Colonic mucosa (tissue), 4 donors: ENCODE results near the gene RHOT1. TPM values are rescaled to one million over a fixed set of nuclear protein-coding genes. Genes with fewer than 3 reads are reported as not detected.

ENCODE experiments used
- DNase-seq: peaks from one replicate; pipeline ENCODE4 v3.0.0-alpha.2; 2020
- H3K27ac ChIP-seq: fragments of 200-600 bp; one replicate; pipeline ENCODE4 v1.8.0; 2021
- H3K27me3 ChIP-seq: fragments of 200-600 bp; one replicate; pipeline ENCODE4 v1.8.0; 2021
- H3K36me3 ChIP-seq: fragments of 200-600 bp; one replicate; pipeline ENCODE4 v1.8.0; 2021
- H3K4me1 ChIP-seq: fragments of 200-600 bp; one replicate; pipeline ENCODE4 v1.8.0; 2021; ENCODE audit warnings: mild to moderate bottlenecking
- H3K4me3 ChIP-seq: fragments of 200-600 bp; one replicate; pipeline ENCODE4 v1.8.0; 2021
- H3K9ac ChIP-seq, 2 donors: one replicate each; pipeline ENCODE4 v1.7.0; 2013; ENCODE audit warnings: control low read depth in 2 of 2, low read depth in 2 of 2, low read length in 2 of 2
- H3K9me3 ChIP-seq: fragments of 200-600 bp; one replicate; pipeline ENCODE4 v1.8.0; 2021
- intact Hi-C: fragments of 100-400 bp; cut with DNase I; formaldehyde crosslinking; loops from one replicate; pipeline ENCODE4 v1.14.1; 2022
- total RNA-seq, 2 donors: library from RNA; stranded (reverse); fragmentation: NEBNext Ultra II Directional in 1 of 2; extraction: Animal tissue kit (Norgen Biotek cat#: 25700) in 1 of 2; gene quantifications; one replicate each; pipeline ENCODE4 v1.2.1, GENCODE V29; 2021
- TF ChIP-seq, protein P1 (sequence below): fragments of 200-600 bp; IDR thresholded peaks from one replicate; pipeline ENCODE4 v1.8.0; 2022; ENCODE audit warnings: antibody characterized with exemption, mild to moderate bottlenecking
- donor health status: healthy.
- donor health status: DM: no; HTN: no; CAD: no.
- donor health status: DM: no; HTN: no; CAD: no.

RHOT1 gene
- total RNA-seq, 2 donors from 2014 or later = 18.1 to 27.4 TPM

DNA sequence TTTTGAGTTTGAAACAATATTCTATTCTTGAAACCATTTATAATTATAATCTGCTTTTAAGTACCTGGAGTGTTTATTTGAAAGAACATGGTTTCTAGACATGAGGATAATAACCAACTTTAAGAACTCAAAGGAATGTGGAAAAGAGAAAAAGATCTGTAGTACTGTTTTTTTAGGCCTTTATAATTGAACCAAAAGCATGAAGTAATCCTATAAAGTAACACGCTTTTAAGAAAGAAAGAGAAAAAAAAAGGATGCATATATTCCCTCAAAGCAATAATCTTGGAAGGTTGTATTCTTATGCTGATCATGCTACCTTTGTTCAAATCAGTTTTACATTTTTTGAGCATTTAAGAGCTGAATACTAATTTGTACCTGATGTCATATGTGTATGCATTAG is 69.4 kb downstream of the RHOT1 start:
- TF ChIP-seq, protein P1, sequence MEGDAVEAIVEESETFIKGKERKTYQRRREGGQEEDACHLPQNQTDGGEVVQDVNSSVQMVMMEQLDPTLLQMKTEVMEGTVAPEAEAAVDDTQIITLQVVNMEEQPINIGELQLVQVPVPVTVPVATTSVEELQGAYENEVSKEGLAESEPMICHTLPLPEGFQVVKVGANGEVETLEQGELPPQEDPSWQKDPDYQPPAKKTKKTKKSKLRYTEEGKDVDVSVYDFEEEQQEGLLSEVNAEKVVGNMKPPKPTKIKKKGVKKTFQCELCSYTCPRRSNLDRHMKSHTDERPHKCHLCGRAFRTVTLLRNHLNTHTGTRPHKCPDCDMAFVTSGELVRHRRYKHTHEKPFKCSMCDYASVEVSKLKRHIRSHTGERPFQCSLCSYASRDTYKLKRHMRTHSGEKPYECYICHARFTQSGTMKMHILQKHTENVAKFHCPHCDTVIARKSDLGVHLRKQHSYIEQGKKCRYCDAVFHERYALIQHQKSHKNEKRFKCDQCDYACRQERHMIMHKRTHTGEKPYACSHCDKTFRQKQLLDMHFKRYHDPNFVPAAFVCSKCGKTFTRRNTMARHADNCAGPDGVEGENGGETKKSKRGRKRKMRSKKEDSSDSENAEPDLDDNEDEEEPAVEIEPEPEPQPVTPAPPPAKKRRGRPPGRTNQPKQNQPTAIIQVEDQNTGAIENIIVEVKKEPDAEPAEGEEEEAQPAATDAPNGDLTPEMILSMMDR = no peak
- Histone ChIP-seq H3K9me3 (no peaks in the 10 kb centered on the region), H3K4me1 (no peaks in the 10 kb centered on the region), H3K9ac (no peak overlapping the region), H3K4me3 (no peak overlapping the region), H3K27ac (no peak overlapping the region), H3K27me3 (no peaks in the 10 kb centered on the region), H3K36me3 (peaks cover 13% of the 10 kb centered on the region)
- intact Hi-C loops = no loop called here
- no peak for DNase-seq

DNA sequence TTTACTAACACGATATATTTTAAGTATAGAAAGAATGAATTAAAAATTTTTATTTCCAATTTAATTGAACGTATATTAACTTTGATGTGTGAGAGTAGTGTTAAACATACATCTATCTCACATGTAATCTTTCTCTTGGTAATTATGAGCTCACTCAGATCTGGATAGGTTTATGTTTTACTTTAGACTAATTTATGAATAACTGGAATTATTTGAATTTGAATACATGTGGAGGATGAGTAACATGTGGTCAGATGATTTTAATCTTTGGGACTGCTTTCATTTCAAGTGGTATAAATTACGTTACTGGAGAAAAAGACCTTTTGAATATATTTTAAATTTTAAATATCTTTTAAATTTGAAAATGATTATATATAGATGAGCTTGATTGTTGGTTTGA is 73.4 kb downstream of the RHOT1 start:
- Histone ChIP-seq H3K9me3 (no peaks in the 10 kb centered on the region), H3K9ac (no peak overlapping the region), H3K36me3 (no peaks in the 10 kb centered on the region), H3K27ac (no peak overlapping the region), H3K4me3 (no peak overlapping the region), H3K27me3 (no peaks in the 10 kb centered on the region), H3K4me1 (no peaks in the 10 kb centered on the region)
- DNase-seq = no peak
- intact Hi-C loops = no loop called here
- TF ChIP-seq, protein P1 = no peak

DNA sequence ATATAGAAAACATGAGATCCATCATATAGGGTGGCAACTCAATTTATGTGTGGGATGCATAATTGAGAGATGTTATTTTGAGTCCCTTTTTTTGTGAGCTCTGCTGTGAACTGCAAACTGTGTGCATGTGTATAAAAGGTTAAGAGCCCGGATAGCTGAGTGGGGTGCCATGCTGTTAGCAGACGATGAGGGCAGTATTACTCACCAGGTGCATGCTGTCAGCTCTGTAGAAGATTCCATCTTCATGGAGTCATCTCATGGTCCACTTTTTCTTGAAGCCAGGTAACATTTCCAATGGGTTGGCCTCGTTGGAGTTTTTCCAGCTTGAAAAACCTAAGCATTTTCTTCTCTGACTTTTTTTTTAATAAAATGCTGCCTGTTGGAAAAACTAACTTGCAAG is 80.3 kb downstream of the RHOT1 start:
- intact Hi-C loops = no loop called here
- Histone ChIP-seq H3K27ac (no peak overlapping the region), H3K9ac (no peak overlapping the region), H3K36me3 (no peaks in the 10 kb centered on the region), H3K9me3 (no peaks in the 10 kb centered on the region), H3K27me3 (no peaks in the 10 kb centered on the region), H3K4me1 (no peaks in the 10 kb centered on the region), H3K4me3 (no peak overlapping the region)
- DNase-seq = no peak
- TF ChIP-seq, protein P1 = no peak

DNA sequence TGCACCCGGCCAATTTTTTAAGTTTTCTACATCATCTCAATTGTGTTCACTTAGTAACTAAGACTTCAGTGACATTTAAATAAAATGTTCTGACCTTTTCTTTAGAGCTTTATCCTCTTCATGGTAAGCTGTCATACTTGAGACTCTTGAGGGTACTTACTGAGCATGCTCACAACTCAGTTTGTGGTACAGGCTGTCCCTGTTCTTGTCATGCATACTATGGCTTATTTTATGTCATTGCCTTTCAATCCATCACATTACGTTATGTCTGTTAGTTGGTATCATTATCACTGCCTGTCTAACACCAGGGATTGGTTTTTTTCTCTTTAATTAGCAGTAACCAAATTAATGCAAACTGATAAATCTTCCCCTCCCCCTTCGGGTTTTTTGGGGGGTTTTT is 81.4 kb downstream of the RHOT1 start:
- Histone ChIP-seq H3K27ac (no peak overlapping the region), H3K9ac (no peak overlapping the region), H3K9me3 (no peaks in the 10 kb centered on the region), H3K4me3 (no peak overlapping the region), H3K4me1 (no peaks in the 10 kb centered on the region), H3K36me3 (no peaks in the 10 kb centered on the region), H3K27me3 (no peaks in the 10 kb centered on the region)
- intact Hi-C loops = no loop called here
- TF ChIP-seq, protein P1 = no peak
- DNase-seq = no peak

DNA sequence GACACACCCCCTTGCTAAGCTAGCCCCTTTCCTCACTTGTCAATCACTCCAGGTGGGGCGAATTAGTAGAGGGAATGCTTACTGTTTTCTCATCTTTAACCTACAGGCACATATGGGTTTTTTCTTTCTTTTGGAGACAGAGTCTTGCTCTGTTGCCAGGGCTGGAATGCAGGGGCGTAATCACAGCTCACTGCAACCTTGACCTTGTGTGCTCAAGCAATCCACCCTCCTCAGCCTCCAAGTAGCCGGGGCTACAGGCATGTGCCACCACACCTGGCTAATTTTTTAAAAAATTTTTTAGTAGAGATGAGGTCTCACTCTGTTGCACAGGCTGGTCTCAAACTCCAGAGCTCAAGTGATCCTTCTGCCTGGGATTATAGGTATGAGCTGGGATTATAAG is 84.6 kb downstream of the RHOT1 start:
- Histone ChIP-seq H3K4me1 (no peaks in the 10 kb centered on the region), H3K27me3 (no peaks in the 10 kb centered on the region), H3K9me3 (no peaks in the 10 kb centered on the region), H3K27ac (no peak overlapping the region), H3K36me3 (no peaks in the 10 kb centered on the region), H3K4me3 (no peak overlapping the region), H3K9ac (no peak overlapping the region)
- DNase-seq = no peak
- TF ChIP-seq, protein P1 = no peak
- intact Hi-C loops = no loop called here

DNA sequence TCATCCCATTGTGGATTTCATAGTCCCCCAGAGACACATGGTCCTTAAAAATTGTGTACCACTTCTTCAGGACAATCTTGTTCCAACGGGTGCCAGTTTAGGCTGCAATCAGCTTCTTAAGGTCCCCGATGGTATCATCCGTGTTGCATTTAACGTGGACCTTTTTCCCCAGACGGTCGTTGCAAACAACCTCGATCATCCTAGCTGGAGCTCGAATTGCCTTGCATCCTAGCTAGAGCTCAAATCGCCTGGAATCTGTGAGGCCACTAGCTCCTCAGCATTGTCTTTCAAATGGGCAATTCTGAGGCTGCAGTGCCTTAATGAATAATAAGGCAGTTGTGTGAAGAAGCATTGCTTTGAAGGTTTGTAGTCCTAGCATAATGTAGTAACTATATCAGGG is 85.6 kb downstream of the RHOT1 start:
- no peak overlapping the region for H3K4me3 ChIP-seq
- intact Hi-C loops = no loop called here
- no peaks in the 10 kb centered on the region for H3K27me3 ChIP-seq
- no peaks in the 10 kb centered on the region for H3K4me1 ChIP-seq
- TF ChIP-seq, protein P1 = no peak
- no peaks in the 10 kb centered on the region for H3K36me3 ChIP-seq
- no peak overlapping the region for H3K27ac ChIP-seq
- no peaks in the 10 kb centered on the region for H3K9me3 ChIP-seq
- DNase-seq = no peak
- H3K9ac ChIP-seq = no peak overlapping the region
